NOMO-1 (cell line): ENCODE results near the gene CYB5A.
"Not testable (repeated sequence)": the region's sequence is repeated elsewhere in the genome, so short reads cannot be mapped to it uniquely, and the experiment has no call there.

ENCODE experiments used
- DNase-seq, 2 experiments: peaks; one replicate each; lab custom pipeline; 2025; ENCODE audit not compliant: unreplicated experiment in 2 of 2; lab: John Stamatoyannopoulos, UW

CYB5A gene, protein sequence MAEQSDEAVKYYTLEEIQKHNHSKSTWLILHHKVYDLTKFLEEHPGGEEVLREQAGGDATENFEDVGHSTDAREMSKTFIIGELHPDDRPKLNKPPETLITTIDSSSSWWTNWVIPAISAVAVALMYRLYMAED

DNA sequence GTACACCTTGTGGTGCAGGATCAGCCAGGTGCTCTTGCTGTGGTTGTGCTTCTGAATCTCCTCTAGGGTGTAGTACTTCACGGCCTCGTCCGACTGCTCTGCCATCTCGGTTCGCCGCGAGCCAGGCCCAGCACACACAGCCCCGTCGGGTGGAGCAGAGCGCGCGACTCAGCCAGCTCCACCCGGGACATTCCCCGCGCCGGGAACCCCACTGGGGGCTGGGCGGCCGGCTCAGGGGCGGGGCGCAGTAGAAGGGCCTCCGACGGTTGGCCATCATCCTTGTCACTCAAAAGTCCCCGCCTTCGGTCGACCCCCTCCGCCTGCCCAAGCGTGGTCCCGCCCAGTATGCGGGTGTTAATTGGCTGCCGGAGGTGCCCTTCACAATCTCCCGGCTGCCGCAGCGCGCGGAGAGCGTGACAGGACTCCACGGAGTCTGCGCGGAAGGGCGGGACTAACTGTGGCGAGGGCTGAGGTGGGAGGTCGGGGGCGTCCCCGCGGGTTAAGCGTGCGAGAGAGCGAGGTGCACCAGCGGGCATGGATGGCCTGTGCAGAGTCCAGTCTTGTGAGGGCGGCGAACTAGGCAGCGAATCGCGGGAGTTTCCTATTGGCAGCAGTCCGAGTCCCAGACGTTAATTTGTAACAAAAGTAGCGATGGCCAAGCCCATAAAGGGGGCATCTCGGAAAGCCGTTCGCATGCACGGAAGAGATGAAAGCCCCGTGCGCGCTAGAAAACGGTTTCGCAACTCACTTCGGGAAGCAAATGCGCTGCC, at the start of gene CYB5A:
Gene CYB5A, minus strand, starts transcription at position 193 of the 770 bp plus-strand sequence. Its CDS starts 88 bp downstream, at position 105.
- peak; percentile 91 to 95 for DNase-seq

DNA sequence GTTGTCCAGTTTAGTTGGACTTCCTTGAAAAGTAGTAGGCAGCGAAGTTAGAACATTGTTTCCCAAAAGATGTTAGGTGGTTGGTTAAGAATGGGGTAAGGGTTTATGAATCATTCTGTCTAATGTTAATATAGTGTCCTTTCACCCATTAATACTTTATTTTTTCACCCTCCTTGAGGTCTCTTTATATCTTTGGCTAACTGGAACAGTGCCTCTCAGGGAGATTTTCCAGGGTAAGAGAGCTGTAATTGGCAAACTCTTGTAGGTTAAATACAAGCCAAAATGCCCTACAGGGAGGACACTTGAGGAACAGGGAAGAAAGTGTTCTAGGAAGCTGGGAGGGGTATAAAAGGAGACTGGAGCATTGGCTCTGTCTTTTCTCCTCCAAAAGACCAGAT, 46.1 kb upstream of the CYB5A start:
- no peak for DNase-seq

DNA sequence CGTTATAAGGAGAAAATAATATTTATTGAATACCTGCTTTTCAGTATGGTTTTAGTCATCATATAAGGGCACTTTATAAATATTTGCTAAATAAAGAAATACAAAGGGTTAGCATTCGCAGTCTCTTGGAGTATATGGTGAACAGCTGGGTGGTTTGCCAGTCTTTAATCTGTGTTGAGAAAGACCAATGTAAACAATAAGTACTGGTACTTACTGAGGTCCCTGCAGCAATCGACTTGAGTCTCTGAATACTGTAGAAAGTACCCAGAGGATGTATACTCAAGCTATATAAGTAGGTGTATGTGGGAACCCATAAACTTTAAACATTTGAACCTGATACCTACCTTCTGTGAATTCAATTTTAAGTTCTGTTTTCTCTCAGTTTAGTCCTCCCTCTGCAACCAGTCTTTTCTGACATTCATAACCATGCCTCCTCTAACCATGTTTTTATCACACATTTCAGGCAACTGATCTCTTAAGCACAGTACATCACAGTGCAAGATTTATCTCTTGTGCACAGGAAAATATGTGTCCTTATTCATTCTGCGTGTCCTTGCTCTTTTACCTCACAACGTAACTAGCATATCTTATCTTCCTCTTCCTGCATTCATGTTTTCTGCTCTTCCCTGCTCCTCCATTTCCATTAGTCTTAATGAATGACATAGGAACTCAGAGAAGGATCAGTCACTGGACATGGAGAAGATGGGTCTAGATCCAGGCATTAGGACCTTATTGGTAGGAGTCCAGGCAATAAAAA, 45.6 kb upstream of the CYB5A start:
- no peak for DNase-seq

DNA sequence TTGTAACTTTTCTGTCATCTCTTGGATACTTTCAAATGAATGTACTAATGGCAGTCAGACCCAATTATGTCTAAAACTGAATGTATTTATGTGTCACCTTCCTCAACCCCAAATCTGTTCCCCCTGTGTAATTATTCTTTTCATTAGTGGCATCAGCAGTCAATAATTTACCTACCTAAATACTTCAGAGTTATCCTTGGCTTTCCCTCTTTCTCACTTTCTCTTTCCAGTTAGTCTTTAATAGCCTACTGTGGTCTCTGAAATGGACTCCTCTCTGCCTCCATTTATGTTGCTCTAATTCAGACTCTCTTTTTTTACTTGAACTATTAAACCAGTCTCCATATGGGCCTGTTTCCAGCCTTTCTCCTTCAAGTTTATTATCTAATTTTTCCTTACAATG, 44.9 kb upstream of the CYB5A start:
- no peak for DNase-seq

DNA sequence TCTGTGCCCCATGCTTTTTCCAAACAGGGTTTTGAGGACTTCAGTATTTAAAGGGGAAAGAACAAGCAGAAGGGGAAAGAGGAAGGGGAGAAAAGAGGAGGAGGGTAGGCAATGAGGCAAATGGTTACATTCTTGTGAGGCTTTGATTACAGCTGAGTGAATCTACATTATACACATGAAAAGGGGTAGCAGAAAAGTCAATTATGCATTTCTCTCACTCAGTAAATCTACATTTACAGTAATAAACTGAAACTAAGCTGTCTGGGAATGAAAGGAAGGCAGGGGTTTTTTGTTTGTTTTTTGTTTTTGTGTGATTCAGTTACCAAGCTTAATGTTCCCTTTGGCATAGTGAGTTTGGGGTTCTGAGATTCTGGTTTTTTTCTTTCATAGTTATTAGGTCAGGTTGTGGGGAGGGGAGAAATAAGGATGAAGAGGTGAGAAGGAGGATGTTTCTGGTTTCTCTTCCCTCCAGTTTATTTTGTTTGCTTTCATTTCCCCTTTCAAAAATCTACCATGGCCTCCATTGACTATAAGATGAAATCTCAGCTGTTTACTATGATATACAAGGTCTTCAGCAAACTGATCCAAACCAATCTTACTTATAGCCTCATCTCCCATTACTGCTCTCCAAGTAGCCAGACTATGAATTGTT, 42.6 kb upstream of the CYB5A start:
- peak in 1 of 2 experiments; percentile 63 for DNase-seq

DNA sequence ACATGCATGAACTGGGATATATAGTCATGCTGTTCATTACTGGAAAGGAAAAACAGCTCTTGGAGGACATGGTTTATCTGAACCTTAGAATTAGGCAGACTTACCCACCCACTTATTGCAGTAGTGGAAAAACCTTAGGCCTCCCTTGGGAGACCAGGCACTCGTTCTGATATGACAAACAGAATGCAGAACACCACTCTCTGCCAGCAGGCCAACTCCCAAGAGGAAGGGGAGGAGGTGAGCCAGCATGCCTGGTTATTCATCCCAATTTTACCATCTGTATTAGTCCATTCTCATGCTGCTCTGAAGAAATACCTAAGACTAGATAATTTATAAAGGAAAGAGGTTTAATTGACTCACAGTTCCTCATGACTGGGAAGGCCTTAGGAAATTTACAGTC, 41.3 kb upstream of the CYB5A start:
- no peak for DNase-seq

DNA sequence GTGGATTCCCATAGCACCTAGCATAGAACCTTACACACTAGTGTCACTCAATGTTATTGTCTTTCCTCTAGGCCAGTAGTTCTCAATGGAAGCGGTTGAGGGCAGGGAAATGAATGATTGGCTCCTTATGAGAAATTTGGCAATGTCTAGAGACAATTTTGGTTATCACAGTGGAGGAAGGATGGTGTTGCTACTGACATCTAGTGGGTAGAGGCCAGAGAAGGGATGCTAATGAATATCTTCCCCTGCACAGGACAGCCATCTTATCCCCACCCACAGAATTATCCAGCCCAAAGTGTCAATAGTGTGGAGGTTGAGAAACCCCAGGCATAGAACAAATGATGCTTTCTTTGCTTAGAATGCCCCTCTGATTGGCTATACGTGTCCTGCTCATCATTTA, 39.6 kb upstream of the CYB5A start:
- DNase-seq: no peak

DNA sequence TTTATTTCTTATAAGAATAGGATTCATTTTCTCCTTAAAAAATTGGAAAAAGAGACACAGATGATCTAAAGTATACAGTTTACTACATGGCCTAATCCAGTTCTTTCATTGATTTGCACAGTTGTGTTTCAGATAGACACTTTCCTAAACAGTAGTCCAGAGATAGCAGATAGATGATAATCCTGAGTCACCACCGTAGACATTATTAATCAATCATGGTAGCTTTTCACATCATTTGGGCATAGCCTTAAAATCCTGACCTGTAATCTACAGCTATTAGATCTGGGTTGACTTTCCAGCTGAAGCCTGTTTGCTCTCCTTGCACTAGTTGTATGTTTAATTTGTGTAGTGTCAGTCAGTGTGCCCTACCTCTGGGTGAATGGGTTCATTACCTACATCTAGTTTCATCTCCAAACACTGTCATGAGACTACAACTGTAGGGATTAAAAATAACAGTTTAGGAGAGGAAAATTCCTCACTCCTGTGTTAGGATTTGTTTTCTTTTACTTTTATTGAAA, 38.0 kb upstream of the CYB5A start:
- DNase-seq: no peak

DNA sequence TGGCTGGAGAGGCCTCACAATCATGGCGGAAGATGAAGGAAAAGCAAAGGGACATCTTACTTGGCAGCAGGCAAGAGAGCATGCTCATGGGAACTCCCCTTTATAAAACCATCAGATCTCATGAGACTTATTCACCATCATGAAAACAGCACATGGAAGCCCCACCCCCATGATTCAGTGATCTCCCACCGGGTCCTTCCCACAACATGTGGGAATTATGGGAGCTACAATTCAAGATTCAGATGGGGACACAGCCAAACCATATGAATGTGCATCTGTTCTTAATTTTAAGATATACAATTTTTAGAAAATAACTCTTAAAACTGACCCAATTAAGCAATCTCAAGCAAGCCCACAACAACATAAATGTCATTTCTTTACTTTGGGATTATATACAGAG, 36.4 kb upstream of the CYB5A start:
- no peak for DNase-seq

DNA sequence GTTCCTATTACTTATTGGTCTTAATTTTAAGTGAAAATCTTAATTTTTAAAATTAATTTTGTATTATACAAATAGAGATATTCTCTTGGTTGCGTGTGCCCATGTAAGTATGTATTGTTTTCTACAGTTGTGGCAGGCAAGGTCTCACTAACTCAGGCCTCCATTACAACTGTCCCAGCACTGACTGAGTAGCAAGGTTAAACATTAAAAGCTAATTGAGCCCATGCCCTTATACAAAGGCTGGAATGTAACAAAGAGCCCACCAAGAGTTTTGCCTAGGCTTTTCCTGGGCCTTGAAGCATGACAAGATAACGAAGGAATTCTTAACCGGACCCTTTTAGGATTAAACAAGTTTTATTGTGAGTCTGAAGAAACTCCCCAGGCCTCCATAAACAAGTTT, 35.0 kb upstream of the CYB5A start:
- not testable (repeated sequence) for DNase-seq

DNA sequence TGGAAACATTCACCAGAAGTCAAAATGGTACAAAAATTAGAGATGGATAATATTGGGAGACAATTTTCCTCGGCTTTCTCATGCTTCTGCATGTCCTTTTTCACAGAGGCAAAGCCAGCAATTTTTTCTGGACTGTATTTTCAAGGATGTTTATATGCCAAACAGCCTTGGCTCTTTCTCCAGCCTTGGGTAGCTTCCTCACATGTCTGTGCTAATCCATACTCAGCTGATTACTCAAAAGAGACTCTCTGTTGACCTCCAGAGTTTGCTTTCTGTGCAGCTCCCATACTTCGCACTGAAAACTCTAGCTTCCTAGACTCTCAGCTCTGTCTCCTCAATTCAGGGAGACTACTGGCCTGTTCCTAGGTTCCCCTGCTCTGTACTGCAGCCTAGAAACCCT, 34.5 kb upstream of the CYB5A start:
- DNase-seq: no peak

DNA sequence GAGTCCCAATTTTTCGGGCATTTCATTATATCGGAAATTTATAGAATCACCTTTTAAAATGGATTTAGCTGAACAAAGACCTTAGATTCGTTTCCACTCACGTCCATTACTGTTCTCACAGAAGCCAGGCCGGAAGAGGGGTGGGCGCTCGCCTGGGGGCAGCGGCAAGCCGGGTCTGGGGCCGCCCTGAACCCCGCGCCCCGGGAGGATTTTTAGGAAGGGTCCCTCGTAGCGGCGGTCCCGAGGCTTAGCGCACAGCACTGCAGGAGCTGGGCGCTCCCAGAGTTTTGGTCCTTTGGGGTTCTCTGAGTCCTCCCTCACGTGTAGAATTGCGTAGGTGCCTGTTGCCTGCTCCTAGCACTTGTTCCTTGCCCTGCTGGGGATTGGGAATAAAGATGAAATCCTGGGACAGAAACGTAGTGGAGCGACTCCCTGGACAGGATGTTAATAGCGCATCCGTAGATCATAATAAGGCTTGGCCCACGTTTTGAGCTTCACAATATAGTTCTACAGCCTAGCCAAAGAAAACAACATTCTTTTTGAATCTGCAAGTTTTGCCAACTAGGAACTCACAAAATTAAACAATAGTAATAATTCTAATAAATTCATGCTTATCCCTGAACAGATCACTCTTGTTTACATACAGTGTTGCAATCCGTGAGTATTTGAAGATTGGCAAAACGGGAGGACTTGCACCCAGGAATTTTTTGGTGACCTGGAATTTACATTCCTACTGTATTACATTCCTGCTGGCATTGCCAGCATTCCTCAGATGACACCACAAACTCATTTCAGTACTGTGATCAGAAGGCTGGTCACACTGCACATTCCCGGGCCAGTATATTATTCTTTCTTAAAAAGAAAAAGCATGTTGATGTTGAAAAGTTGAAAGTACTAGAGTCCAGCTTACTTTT, 24.8 kb upstream of the CYB5A start:
- no peak for DNase-seq

DNA sequence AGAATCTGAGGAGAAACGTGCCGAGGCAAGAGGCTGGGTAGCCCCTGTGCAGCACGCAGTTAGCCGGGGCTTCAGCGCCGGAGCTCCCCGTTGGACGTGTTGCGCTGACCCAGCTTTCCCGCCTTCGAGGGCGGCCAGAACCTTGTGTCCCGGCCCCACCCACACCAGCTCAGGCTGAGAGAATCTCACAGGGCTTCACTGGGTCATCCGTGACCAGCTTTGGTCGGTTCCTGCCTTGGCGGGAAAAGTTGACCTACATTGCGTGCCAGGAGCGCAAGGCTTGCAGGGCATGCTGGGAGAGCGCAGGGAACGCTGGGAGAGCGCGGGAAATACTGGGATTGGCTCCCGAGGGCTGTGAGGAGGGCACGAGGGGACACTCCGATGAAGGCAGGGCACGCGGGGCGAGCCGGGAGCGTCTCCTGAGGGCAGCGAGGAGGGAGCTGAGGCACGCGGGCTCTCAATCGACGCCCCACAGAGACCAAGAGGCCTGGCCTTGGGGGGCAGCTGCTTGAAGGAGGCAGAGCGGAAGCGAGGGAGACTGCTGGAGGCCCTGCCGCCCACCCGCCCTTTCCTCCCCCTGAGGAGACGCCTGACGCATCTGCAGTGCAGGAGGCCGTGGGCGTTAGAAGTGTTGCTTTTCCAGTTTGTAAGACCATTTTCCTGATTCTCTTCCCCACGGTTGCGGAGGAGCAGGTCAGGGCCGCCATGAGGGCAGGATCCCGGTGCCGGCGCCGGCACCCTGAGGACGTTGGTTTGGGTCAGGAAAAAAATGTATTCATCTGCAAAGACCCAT, 23.9 kb upstream of the CYB5A start, which contains the start of gene C18orf63:
Gene C18orf63, plus strand, starts transcription at position 376 of the 793 bp plus-strand sequence. CDS start 2,027 bp downstream, outside the sequence.
- DNase-seq: no peak

DNA sequence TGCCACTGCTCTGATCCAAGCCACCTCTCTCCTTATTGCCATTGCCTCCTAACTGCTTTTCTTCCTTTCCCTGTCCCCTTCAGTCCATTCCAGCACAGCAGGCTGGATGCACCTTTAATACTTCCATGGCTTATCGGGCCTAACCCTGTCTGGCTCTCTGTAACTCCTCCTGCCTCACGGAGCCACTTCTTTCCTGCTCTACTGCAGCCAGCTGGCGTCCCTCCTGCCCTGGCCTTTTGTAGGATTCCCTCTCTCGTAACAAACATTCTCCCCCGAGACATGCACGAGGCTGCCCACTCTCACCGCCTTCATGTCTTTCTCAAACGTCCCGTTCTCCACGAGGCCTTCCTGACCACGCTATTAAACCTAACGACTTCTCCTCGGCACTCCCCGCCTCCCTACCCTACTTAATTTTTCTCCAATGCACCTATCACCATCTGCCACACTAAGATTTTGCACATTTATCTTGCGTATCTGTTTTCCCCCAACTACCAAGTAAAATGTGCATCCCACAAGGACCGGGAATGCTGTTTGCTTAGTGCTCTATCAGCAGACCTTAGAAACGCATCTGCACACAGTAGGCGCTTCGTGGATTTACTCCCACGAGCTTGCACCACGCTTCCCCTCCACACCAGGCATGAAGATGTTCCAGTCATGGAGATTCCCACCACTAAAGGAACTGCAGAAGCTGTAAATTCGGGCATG, 23.1 kb upstream of the CYB5A start:
- DNase-seq: no peak

DNA sequence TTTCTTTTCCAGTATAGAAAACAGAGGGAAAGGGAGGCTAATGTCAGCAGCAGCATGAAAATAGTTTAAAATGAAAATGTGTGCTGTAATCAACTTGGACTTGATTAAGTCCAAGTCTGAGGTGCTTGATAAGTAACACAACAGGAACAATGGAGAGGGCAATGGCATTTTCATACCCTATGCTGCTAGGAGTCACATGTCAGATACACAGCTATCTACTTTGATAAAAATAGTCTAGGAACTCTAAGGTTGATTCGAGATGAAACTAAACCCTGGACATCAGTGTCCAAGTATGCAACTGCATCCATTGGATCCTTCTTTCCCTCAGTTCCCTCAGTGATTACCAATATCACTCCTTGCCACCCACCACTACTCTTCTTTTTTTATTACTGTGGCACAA, 19.2 kb upstream of the CYB5A start:
- DNase-seq: no peak

DNA sequence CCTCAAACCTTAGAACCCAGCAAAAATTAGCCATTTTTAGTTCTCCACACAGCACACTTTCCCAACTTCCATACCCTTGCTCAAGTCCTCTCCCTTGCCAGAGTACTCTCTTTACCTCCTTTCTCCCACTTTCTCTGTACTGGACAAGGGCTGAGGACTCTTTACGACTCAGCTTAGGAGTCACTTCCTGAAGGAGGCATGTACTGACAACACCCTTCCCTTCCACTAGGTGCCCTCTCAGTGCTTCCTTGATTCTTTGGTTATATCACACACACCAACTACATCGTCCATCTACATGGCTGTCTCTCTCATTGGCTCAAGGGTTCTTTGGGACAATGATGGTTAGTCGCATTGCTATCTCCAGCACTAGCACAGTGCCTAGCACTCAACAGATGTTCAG, 18.6 kb upstream of the CYB5A start:
- peak; percentile 17 to 27 for DNase-seq

DNA sequence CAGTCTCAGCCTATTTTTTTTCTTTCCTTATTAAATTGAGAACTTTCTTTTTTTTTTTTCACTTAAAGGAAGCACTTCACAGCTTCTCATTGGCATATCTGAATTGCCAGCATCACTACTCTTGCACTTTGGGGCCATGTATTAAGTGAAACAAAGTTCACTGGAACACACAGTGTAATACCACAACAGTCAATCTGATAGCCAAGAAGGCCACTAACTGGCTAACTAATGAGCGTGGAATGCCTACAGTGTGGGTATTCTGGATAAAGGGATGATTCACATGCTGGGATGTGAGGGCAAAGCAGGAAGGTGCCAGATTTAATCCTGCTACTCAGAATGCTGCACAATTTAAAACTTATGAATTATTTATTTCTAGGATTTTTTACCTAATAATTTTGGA, 12.2 kb upstream of the CYB5A start:
- DNase-seq: no peak

DNA sequence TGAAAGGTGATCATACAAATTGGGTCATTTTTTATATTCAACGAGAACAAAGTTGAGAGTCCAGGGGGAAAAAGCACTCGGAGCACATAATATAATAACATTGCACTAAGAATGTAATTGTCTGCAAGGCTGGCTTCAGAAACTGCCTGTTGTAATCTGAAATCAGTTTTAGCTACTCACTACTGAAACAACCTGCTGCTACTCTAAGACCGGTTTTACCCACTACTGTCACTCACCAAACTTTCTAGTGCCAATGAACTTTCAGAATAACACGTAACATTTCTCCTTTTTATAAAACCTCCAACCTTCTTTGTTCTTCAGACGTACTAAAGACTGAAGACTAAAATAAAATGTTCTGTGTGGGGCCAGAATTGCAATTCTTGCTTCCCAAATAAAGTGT, 11.5 kb upstream of the CYB5A start:
- DNase-seq: no peak

DNA sequence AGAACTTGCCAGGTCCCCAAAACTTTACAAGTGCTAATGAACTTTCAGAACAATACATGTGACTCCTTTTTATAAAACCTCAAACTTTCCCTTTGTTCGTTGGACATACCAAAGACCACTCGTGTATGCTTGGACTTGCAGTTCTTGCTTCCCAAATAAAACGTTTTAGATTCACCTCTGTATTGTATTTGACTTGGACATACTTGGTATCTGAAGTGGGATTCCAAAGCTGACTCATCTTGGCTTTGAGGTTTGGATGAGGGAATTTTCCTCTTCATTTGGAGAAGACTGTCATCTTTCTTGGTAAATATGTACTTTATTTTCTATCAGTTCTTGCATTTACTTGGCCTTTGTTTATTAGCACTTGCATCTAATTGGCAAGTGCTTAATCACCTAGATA, 8.0 kb upstream of the CYB5A start:
- no peak for DNase-seq
